ENCODE results near the gene DMXL2. TPM values are rescaled to one million over a fixed set of nuclear protein-coding genes. Genes with fewer than 3 reads are reported as not detected.
A peak's percentile ranks its signal among the peaks of the same experiment; 100 is the strongest.

The DMXL2 gene
- total and polyA plus RNA-seq, 9 of the 15 experiments (the other 6 are each of a cell fraction or from before 2014, with no cell fraction given): 9.3 to 57.7 (median 30.7) TPM

DNA sequence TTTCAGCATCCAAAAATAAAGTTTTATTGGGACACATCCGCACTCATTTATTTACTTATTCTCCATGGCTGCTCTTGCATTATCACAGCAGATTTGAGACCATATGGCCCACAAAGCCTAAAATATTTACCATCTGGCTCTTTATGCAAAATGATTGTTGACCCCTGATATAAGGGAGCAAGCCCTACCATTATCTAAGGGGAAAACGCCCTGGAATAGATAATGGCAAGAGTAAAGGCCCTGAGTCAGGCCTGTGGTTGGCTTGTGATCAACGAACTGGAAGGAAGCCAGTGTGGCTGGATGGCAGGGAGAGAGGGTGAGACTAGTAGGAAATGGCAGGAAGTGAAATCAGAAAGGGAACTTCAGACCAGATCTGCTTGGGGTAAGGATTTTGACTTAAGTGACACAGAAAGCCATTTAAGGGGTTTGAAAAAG is 24.6 kb upstream of the DMXL2 start (continued):
- TF ChIP-seq, protein P1, sequence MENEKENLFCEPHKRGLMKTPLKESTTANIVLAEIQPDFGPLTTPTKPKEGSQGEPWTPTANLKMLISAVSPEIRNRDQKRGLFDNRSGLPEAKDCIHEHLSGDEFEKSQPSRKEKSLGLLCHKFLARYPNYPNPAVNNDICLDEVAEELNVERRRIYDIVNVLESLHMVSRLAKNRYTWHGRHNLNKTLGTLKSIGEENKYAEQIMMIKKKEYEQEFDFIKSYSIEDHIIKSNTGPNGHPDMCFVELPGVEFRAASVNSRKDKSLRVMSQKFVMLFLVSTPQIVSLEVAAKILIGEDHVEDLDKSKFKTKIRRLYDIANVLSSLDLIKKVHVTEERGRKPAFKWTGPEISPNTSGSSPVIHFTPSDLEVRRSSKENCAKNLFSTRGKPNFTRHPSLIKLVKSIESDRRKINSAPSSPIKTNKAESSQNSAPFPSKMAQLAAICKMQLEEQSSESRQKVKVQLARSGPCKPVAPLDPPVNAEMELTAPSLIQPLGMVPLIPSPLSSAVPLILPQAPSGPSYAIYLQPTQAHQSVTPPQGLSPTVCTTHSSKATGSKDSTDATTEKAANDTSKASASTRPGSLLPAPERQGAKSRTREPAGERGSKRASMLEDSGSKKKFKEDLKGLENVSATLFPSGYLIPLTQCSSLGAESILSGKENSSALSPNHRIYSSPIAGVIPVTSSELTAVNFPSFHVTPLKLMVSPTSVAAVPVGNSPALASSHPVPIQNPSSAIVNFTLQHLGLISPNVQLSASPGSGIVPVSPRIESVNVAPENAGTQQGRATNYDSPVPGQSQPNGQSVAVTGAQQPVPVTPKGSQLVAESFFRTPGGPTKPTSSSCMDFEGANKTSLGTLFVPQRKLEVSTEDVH (IDR thresholded peaks at IDR 0.05; ENCODE audit: low read depth, partially characterized antibody): peak; percentile 66
- TF ChIP-seq STAT5A (IDR thresholded peaks at IDR 0.05; ENCODE audit: borderline replicate concordance, low read length): peak; percentile 92
- no peak for TF ChIP-seq NCOA6 (IDR thresholded peaks at IDR 0.05)
- TF ChIP-seq ZNF316 (IDR thresholded peaks at IDR 0.05): peak; percentile 60
- TF ChIP-seq ZNF224 (CRISPR knock-in tag; IDR thresholded peaks at IDR 0.05): no peak
- peak; percentile 93 to 95 for TF ChIP-seq TRIM24 (IDR thresholded peaks at IDR 0.05)
- TF ChIP-seq, protein P2, sequence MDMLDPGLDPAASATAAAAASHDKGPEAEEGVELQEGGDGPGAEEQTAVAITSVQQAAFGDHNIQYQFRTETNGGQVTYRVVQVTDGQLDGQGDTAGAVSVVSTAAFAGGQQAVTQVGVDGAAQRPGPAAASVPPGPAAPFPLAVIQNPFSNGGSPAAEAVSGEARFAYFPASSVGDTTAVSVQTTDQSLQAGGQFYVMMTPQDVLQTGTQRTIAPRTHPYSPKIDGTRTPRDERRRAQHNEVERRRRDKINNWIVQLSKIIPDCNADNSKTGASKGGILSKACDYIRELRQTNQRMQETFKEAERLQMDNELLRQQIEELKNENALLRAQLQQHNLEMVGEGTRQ (CRISPR knock-in tag; IDR thresholded peaks at IDR 0.05): no peak
- TF ChIP-seq ZNF586 (CRISPR knock-in tag; conservative IDR thresholded peaks at IDR 0.05): no peak
- no peak for TF ChIP-seq KAT7 (CRISPR knock-in tag; IDR thresholded peaks at IDR 0.05; ENCODE audit: borderline replicate concordance)
- no peak for TF ChIP-seq U2AF1 (optimal IDR thresholded peaks at IDR 0.05; ENCODE audit: low read depth, low read length)
- TF ChIP-seq SAFB2 (IDR thresholded peaks at IDR 0.05; ENCODE audit: borderline replicate concordance, low read depth, low read length, severe bottlenecking): no peak
- TF ChIP-seq HNRNPL (IDR thresholded peaks at IDR 0.05; ENCODE audit: low read depth, low read length): no peak
- TF ChIP-seq ETV6 (IDR thresholded peaks at IDR 0.05; ENCODE audit: borderline replicate concordance in 1 of 2, low read depth in 2 of 2, low read length in 1 of 2): peak; percentile 20 to 95; a peak in 2 of 4 replicates
- TF ChIP-seq ETV6 (CRISPR knock-in tag; IDR thresholded peaks at IDR 0.05; ENCODE audit: borderline replicate concordance): no peak
- TF ChIP-seq, protein P3, sequence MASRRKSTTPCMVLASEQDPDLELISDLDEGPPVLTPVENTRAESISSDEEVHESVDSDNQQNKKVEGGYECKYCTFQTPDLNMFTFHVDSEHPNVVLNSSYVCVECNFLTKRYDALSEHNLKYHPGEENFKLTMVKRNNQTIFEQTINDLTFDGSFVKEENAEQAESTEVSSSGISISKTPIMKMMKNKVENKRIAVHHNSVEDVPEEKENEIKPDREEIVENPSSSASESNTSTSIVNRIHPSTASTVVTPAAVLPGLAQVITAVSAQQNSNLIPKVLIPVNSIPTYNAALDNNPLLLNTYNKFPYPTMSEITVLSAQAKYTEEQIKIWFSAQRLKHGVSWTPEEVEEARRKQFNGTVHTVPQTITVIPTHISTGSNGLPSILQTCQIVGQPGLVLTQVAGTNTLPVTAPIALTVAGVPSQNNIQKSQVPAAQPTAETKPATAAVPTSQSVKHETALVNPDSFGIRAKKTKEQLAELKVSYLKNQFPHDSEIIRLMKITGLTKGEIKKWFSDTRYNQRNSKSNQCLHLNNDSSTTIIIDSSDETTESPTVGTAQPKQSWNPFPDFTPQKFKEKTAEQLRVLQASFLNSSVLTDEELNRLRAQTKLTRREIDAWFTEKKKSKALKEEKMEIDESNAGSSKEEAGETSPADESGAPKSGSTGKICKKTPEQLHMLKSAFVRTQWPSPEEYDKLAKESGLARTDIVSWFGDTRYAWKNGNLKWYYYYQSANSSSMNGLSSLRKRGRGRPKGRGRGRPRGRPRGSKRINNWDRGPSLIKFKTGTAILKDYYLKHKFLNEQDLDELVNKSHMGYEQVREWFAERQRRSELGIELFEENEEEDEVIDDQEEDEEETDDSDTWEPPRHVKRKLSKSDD (conservative IDR thresholded peaks at IDR 0.05; ENCODE audit: low read length): no peak
- peak; percentile 76 for TF ChIP-seq MAFK (IDR thresholded peaks at IDR 0.05; ENCODE audit: low read length)
- TF ChIP-seq ZNF699 (CRISPR knock-in tag; IDR thresholded peaks at IDR 0.05; ENCODE audit: insufficient replicate concordance): no peak
- no peak for TF ChIP-seq SIN3B (IDR thresholded peaks at IDR 0.05; ENCODE audit: low read depth)
- TF ChIP-seq, protein P4, sequence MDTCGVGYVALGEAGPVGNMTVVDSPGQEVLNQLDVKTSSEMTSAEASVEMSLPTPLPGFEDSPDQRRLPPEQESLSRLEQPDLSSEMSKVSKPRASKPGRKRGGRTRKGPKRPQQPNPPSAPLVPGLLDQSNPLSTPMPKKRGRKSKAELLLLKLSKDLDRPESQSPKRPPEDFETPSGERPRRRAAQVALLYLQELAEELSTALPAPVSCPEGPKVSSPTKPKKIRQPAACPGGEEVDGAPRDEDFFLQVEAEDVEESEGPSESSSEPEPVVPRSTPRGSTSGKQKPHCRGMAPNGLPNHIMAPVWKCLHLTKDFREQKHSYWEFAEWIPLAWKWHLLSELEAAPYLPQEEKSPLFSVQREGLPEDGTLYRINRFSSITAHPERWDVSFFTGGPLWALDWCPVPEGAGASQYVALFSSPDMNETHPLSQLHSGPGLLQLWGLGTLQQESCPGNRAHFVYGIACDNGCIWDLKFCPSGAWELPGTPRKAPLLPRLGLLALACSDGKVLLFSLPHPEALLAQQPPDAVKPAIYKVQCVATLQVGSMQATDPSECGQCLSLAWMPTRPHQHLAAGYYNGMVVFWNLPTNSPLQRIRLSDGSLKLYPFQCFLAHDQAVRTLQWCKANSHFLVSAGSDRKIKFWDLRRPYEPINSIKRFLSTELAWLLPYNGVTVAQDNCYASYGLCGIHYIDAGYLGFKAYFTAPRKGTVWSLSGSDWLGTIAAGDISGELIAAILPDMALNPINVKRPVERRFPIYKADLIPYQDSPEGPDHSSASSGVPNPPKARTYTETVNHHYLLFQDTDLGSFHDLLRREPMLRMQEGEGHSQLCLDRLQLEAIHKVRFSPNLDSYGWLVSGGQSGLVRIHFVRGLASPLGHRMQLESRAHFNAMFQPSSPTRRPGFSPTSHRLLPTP (IDR thresholded peaks at IDR 0.05; ENCODE audit: borderline replicate concordance, extremely low read depth, insufficient read length): no peak
- TF ChIP-seq TAF15 (IDR thresholded peaks at IDR 0.05; ENCODE audit: low read depth, low read length): no peak
- peak; percentile 66 for TF ChIP-seq NEUROD1 (IDR thresholded peaks at IDR 0.05; ENCODE audit: borderline replicate concordance, low read depth, low read length, partially characterized antibody)
